ENCODE data around the gene MIB2.

MIB2 gene

GRCh38 chr1:1615256-1616044 lies at the start of gene MIB2:
Gene MIB2, plus strand, starts transcription at chr1:1615500. Its CDS starts 7,953 bp downstream, at chr1:1623453.
- TF ChIP-seq, protein P1, sequence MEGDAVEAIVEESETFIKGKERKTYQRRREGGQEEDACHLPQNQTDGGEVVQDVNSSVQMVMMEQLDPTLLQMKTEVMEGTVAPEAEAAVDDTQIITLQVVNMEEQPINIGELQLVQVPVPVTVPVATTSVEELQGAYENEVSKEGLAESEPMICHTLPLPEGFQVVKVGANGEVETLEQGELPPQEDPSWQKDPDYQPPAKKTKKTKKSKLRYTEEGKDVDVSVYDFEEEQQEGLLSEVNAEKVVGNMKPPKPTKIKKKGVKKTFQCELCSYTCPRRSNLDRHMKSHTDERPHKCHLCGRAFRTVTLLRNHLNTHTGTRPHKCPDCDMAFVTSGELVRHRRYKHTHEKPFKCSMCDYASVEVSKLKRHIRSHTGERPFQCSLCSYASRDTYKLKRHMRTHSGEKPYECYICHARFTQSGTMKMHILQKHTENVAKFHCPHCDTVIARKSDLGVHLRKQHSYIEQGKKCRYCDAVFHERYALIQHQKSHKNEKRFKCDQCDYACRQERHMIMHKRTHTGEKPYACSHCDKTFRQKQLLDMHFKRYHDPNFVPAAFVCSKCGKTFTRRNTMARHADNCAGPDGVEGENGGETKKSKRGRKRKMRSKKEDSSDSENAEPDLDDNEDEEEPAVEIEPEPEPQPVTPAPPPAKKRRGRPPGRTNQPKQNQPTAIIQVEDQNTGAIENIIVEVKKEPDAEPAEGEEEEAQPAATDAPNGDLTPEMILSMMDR (IDR thresholded peaks at IDR 0.05; ENCODE audit: extremely low read depth, missing control alignments): no peak
- DNase-seq (ENCODE audit: low spot score): peak; percentile 100

DNA sequence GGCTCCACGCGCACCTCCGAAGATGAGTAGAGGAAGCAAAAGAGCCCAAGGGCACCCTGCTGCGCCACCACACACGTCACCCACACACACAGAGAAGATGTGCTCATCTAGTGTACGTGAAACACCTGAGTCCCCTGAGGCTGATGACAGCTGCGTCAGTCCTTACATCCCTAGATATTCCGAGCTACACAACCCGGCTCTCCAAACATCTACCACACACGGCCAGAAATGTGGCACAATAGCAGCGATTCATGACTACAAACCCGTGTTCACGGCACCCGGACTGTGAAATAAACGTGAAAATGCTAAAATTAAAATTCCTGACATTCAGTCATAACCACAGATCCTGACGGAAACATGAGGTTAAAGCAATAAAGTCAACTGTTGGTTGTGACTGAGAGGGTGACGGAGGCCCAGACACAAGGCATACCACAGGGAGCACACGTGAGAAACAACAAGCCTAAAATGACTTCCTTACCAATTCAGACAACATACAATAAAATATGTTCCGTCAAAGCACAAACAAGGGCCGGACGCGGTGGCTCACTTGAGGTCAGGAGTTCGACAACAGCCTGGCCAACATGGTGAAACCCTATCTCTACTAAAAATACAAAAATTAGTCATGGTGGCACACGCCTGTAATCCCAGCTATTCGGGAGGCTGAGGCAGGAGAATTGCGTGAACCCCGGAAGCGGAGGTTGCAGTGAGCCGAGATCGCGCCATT lies 48.0 kb upstream of the MIB2 start:
- DNase-seq (ENCODE audit: low spot score): no peak
- TF ChIP-seq, protein P1 (IDR thresholded peaks at IDR 0.05; ENCODE audit: extremely low read depth, missing control alignments): no peak

DNA sequence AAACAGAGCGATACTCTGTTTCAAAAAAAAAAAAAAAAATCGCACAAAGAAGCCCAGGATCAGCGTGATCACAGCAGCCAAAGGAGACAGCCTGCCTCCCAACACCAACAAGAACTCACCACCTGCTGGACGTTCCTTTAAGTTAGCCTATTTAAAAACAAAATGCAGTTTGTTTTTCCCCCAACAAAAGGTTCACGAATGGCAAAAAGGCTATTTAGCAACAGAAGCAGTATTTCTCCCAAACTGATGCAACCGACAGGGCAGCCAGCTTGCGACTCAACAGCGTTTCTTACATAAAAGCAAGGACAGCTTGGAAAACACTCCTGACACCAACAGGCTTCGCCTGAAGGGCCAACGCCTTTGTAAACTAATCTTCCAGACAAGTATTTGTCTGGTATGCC lies 47.4 kb upstream of the MIB2 start:
- TF ChIP-seq, protein P1 (IDR thresholded peaks at IDR 0.05; ENCODE audit: extremely low read depth, missing control alignments): no peak
- DNase-seq (ENCODE audit: low spot score): no peak

GRCh38 chr1:1569341-1569740 lies 46.0 kb upstream of the MIB2 start:
- TF ChIP-seq, protein P1 (IDR thresholded peaks at IDR 0.05; ENCODE audit: extremely low read depth, missing control alignments): no peak

DNA sequence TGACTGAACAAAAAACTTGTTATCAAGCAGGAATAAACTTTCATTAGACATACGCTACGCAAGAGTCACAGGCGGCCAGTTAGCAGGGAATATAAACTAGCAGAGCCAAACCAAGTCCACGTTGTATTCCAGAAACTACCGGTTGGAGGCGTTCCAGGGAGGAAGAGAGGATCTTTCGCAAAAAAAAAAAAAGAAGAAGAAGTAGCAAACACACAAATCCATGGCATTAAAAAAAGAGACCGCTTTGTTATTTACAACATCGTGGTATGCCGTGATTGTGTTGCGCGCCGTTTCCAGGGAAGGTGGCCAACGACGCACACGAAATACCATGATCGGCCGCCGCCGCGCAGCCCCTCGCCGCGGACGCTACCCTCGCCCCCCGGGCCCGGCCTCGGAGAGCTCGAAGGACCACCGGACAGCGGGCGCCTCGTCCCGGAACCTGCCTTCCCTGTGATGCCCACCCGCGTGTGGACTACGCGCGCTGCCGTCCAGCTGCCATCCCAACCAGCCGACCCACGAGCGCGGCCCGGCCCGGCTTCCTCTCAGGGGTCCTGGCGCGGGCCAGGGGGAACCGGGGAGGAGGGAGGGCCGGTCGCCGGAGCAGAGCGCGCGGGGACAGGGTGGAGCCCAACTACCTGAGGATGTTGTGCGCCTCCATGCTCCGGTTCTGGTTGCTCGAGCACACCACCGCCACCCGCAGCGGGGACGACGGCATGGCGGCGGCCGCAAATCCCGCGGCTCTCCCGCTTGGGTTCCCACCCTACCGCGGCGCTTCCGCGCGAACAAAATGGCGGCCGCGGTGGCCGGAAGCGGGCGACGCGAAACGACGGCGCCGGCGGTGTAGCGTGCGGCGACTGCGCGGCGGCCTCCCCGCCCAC lies 41.2 kb upstream of the MIB2 start:
- TF ChIP-seq, protein P1 (IDR thresholded peaks at IDR 0.05; ENCODE audit: extremely low read depth, missing control alignments): no peak
- peak; percentile 93 for DNase-seq (ENCODE audit: low spot score)

More at GRCh38 chr1:1569341-1569740, 46.0 kb upstream of the MIB2 start:
- DNase-seq (ENCODE audit: low spot score): no peak

GRCh38 chr1:1574721-1575537 lies 40.4 kb upstream of the MIB2 start, which contains the start of gene SSU72:
Gene SSU72, minus strand, starts transcription at chr1:1574863. Its CDS starts 306 bp downstream, at chr1:1574557.
- TF ChIP-seq, protein P1 (IDR thresholded peaks at IDR 0.05; ENCODE audit: extremely low read depth, missing control alignments): no peak
- peak; percentile 99 for DNase-seq (ENCODE audit: low spot score)
